Fibroblast of pulmonary artery (primary cell): Measurements from ENCODE around the gene SPPL2C.

Experiments used
- DNase-seq: peaks from one replicate; pipeline ENCODE4 v3.0.0-alpha.2; 2010; ENCODE audit warnings: low read depth
- H3K4me3 ChIP-seq: replicated peaks from 2 replicates; pipeline ENCODE4 v1.5.1; 2011; ENCODE audit warnings: low read depth, mild to moderate bottlenecking, control low read depth, low read length, moderate library complexity
- TF ChIP-seq, protein P1 (sequence below): IDR thresholded peaks from 2 replicates; pipeline ENCODE4 v1.5.1; 2011; ENCODE audit warnings: mild to moderate bottlenecking, control low read depth, low read length, inconsistent platforms; ENCODE audit errors: missing control alignments

Gene SPPL2C

GRCh38 chr17:45870342-45870974, 25.8 kb downstream of the SPPL2C start:
- TF ChIP-seq, protein P1, sequence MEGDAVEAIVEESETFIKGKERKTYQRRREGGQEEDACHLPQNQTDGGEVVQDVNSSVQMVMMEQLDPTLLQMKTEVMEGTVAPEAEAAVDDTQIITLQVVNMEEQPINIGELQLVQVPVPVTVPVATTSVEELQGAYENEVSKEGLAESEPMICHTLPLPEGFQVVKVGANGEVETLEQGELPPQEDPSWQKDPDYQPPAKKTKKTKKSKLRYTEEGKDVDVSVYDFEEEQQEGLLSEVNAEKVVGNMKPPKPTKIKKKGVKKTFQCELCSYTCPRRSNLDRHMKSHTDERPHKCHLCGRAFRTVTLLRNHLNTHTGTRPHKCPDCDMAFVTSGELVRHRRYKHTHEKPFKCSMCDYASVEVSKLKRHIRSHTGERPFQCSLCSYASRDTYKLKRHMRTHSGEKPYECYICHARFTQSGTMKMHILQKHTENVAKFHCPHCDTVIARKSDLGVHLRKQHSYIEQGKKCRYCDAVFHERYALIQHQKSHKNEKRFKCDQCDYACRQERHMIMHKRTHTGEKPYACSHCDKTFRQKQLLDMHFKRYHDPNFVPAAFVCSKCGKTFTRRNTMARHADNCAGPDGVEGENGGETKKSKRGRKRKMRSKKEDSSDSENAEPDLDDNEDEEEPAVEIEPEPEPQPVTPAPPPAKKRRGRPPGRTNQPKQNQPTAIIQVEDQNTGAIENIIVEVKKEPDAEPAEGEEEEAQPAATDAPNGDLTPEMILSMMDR, result no peak
- no peak overlapping the region for H3K4me3 ChIP-seq
- DNase-seq, result no peak

DNA sequence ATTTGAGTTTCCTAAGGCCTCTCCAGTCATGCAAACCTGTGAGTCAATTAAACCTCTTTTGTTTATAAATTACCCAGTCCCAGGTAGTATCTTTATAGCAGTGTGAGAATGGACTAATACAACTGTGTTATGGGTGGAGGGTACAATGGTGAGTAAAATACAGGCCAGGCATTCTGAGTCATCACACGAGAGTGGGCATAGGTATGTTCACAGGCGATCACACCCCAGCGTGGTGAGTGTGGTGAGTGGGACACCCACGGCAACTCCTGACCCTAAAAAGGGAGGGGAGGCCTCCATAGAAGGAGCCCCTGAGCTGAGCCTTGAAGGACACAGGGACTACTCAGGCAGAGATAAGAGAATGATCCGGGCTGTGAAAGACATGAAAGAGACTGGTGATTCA, 27.0 kb downstream of the SPPL2C start:
- no peak overlapping the region for H3K4me3 ChIP-seq
- DNase-seq, result no peak
- TF ChIP-seq, protein P1, result no peak

DNA sequence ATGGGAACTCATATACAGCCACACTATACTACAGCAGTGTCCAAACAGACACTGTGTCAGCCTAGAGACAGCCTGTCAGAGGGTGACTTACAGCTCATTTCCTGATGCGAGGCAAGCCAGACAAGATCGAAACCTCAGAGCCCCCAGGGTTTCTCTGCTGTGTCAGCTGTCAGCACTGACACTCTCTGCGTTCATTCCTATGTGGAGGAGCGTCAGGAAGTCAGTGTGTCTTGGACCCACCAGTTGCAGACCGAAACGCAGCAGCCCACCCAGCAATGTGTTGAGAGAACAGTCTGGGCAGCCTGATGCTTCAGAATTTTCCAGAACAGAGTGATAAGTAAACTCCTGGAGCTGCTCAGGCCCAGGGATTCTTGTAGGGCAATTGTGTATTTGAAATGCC, 29.0 kb downstream of the SPPL2C start:
- TF ChIP-seq, protein P1, result no peak
- DNase-seq, result no peak
- H3K4me3 ChIP-seq, result no peak overlapping the region

- TF ChIP-seq, protein P1, result no peak
- no peak for DNase-seq
- no peak overlapping the region for H3K4me3 ChIP-seq
Measured at GRCh38 chr17:45874151-45874550, 29.5 kb downstream of the SPPL2C start.

DNA sequence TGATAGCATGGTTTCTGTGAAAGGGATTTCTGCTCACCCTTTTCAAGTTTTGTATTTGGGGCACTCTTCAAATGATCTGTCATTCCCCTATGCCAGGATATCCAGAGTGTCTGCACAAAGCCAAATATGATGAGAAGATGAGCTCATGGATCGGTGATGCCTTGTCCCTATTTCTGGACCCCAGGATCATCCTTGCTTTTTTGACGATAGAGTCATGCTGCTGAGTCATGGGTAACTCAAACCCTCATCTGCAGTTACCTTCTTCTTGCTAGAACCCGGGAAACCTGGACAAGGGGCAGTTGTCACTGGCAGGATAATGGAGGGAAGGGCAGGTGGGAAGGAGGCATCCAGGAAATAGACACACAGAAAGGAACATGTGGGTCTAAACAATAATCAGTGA, 31.9 kb downstream of the SPPL2C start:
- no peak overlapping the region for H3K4me3 ChIP-seq
- TF ChIP-seq, protein P1, result no peak
- DNase-seq, result no peak

DNA sequence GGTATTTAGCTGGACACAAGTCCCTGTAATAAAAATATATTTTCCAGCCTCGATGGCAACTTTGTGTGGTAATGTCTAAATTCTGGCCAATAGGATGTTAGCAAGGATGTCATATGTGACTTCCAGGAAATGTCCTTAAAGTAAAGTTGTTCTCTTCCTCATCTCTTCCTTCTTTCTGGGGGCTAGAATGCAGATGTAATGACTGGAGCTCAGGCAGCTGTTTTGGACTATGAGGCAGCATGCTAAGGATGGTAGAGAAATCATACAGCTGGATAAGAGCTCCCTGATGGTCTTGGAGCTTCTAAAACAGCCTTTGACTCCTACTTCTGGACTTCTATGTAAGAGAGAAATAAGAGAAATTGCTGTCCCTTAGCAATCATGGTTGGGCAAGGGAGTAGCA, 32.8 kb downstream of the SPPL2C start:
- DNase-seq, result no peak
- no peak overlapping the region for H3K4me3 ChIP-seq
- TF ChIP-seq, protein P1, result no peak

DNA sequence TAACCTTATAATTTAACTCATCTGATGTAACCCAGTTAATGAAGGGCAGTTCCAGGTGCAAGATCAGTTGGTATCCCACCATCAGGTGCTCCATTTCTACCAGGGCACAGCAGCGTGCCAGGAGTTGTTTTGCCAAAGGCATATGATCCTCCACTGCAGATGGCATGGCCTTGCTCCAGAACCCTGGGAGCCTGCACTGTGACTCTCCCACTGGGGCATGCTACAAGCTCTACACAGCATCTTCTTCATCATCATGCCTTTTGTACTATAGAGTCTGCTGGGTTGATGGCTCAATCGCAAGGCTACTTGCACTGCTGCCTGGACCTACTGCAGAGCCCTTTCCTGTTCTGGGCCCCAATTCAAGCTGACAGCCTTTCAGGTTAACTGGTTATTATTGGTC, 38.4 kb downstream of the SPPL2C start:
- no peak overlapping the region for H3K4me3 ChIP-seq
- TF ChIP-seq, protein P1, result no peak
- no peak for DNase-seq
